ENCODE results near the gene NCOA1.

GRCh38 chr2:24501813-24502212 lies 10.8 kb downstream of the NCOA1 start:
- TF ChIP-seq CTCF (IDR thresholded peaks at IDR 0.05; ENCODE audit: low read length), result no peak
- TF ChIP-seq EZH2 (IDR thresholded peaks at IDR 0.05; ENCODE audit: borderline replicate concordance, low read length), result no peak
